Measurements from ENCODE around the gene CHMP2A. TPM values are rescaled to one million over a fixed set of nuclear protein-coding genes. Genes with fewer than 3 reads are reported as not detected.
A peak's percentile ranks its signal among the peaks of the same experiment; 100 is the strongest.

Gene CHMP2A
- total and polyA plus RNA-seq, 2 of the 13 experiments (the other 11 are each of a cell fraction or from before 2014, with no cell fraction given), result 49.7 to 55.0 TPM

- TF ChIP-seq ARID3A (IDR thresholded peaks at IDR 0.05; ENCODE audit: low read depth, low read length) (no peak), ZNF12 (CRISPR knock-in tag; IDR thresholded peaks at IDR 0.05) (no peak), ELF1 (CRISPR knock-in tag; IDR thresholded peaks at IDR 0.05) (peak; percentile 94), ZNF562 (CRISPR knock-in tag; IDR thresholded peaks at IDR 0.05; ENCODE audit: borderline replicate concordance) (peak; percentile 61; the same call in 1 of the 2 replicates), FOXO4 (CRISPR knock-in tag; conservative IDR thresholded peaks at IDR 0.05) (no peak), ZNF513 (CRISPR knock-in tag; conservative IDR thresholded peaks at IDR 0.05) (no peak), ZNF207 (IDR thresholded peaks at IDR 0.05; ENCODE audit: borderline replicate concordance) (no peak), PATZ1 (CRISPR knock-in tag; IDR thresholded peaks at IDR 0.05) (0 out of 2 replicates have a peak, but pooled peaks have one; percentile 9), ZNF260 (CRISPR knock-in tag; IDR thresholded peaks at IDR 0.05; ENCODE audit: borderline replicate concordance, low read depth) (no peak), ZNF644 (CRISPR knock-in tag; IDR thresholded peaks at IDR 0.05; ENCODE audit: low read depth) (no peak), POLR2AphosphoS2 (IDR thresholded peaks at IDR 0.05; ENCODE audit: low read depth, low read length) (0 out of 2 replicates have a peak, but pooled peaks have one; percentile 64), UBTF (CRISPR knock-in tag; IDR thresholded peaks at IDR 0.05) (peak; percentile 68), MXD1 (CRISPR knock-in tag; IDR thresholded peaks at IDR 0.05) (no peak), SIX4 (CRISPR knock-in tag; IDR thresholded peaks at IDR 0.05) (no peak), CTCF (CRISPR knock-in tag; IDR thresholded peaks at IDR 0.05) (peak; percentile 12; the same call in 1 of the 2 replicates), ZNF253 (CRISPR knock-in tag; IDR thresholded peaks at IDR 0.05; ENCODE audit: borderline replicate concordance) (no peak)
These were observed at the start of gene CHMP2A (continued) for GRCh38 chr19:58554494-58555368.
